Tibial artery (tissue), 4 donors: ENCODE data around the gene C17orf113.

Source experiments
- DNase-seq, 2 donors: peaks; one replicate each; pipeline ENCODE4 v3.0.0-alpha.2; 2019
- H3K27ac ChIP-seq, 2 donors: fragments of 200-600 bp; sonication (generic) in 1 of 2; 1 replicate in 1 of 2; 2 replicates in 1 of 2; pipeline ENCODE4 v1.5.1; 2018 to 2019; ENCODE audit warnings: mild to moderate bottlenecking in 1 of 2
- H3K27me3 ChIP-seq, 2 donors: fragments of 200-600 bp; sonication (generic) in 1 of 2; one replicate each; pipeline versions ENCODE4 v1.5.1 to v1.6.0; 2016 to 2019
- H3K36me3 ChIP-seq, 3 donors: fragments of 200-600 bp; sonication (generic) in 2 of 3; one replicate each; pipeline ENCODE4 v1.5.1; 2016 to 2019; ENCODE audit warnings: mild to moderate bottlenecking in 2 of 3
- H3K4me1 ChIP-seq, 4 donors: fragments of 200-600 bp; sonication (generic) in 2 of 4; 1 replicate in 3 of 4; 2 replicates in 1 of 4; pipeline ENCODE4 v1.5.1; 2016 to 2019
- H3K4me3 ChIP-seq, 2 donors: fragments of 200-600 bp; sonication (generic) in 1 of 2; 1 replicate in 1 of 2; 2 replicates in 1 of 2; pipeline ENCODE4 v1.5.1; 2018 to 2019; ENCODE audit warnings: mild to moderate bottlenecking in 2 of 2
- H3K9me3 ChIP-seq, 3 donors: fragments of 200-600 bp; sonication (generic) in 1 of 3; one replicate each; pipeline ENCODE4 v1.5.1; 2016 to 2019
- intact Hi-C: fragments of 100-400 bp; cut with DNase I; formaldehyde crosslinking; loops from one replicate; pipeline ENCODE4 v1.15.0; 2023; ENCODE audit warnings: low total_unique reads
- TF ChIP-seq, protein P1 (sequence below), 2 experiments: fragments of 200-600 bp in 1 of 2; fragments of 450-650 bp in 1 of 2; IDR thresholded peaks; one replicate each; pipeline ENCODE4 v1.5.1; 2017 to 2019; ENCODE audit warnings: antibody characterized with exemption in 2 of 2, mild to moderate bottlenecking in 1 of 2, moderate library complexity in 1 of 2

The C17orf113 gene

GRCh38 chr17:42076797-42077559 lies 26.6 kb upstream of the C17orf113 start:
- no peak for DNase-seq
- Histone ChIP-seq H3K27ac (no peak overlapping the region), H3K4me3 (no peak overlapping the region), H3K27me3 (peaks cover 6 to 50% of the 10 kb centered on the region in 2 donors), H3K4me1 (peaks cover 0 to 10% (median 7%) of the 10 kb centered on the region in 4 donors), H3K9me3 (no peaks in the 10 kb centered on the region), H3K36me3 (no peaks in the 10 kb centered on the region)
- intact Hi-C loops, result no loop called here
- TF ChIP-seq, protein P1, sequence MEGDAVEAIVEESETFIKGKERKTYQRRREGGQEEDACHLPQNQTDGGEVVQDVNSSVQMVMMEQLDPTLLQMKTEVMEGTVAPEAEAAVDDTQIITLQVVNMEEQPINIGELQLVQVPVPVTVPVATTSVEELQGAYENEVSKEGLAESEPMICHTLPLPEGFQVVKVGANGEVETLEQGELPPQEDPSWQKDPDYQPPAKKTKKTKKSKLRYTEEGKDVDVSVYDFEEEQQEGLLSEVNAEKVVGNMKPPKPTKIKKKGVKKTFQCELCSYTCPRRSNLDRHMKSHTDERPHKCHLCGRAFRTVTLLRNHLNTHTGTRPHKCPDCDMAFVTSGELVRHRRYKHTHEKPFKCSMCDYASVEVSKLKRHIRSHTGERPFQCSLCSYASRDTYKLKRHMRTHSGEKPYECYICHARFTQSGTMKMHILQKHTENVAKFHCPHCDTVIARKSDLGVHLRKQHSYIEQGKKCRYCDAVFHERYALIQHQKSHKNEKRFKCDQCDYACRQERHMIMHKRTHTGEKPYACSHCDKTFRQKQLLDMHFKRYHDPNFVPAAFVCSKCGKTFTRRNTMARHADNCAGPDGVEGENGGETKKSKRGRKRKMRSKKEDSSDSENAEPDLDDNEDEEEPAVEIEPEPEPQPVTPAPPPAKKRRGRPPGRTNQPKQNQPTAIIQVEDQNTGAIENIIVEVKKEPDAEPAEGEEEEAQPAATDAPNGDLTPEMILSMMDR (IDR thresholded peaks at IDR 0.05), result no peak

- no peak overlapping the region for H3K4me3 ChIP-seq
- TF ChIP-seq, protein P1 (IDR thresholded peaks at IDR 0.05), result no peak
- H3K4me1 ChIP-seq, result peaks cover 0 to 12% (median 10%) of the 10 kb centered on the region in 4 donors
- H3K36me3 ChIP-seq, result no peaks in the 10 kb centered on the region
- no peaks in the 10 kb centered on the region for H3K9me3 ChIP-seq
- no peak for DNase-seq
- H3K27ac ChIP-seq, result no peak overlapping the region
- intact Hi-C loops, result no loop called here
- peaks cover 6 to 57% of the 10 kb centered on the region in 2 donors for H3K27me3 ChIP-seq
Measured at GRCh38 chr17:42075789-42076188, 25.4 kb upstream of the C17orf113 start.

DNA sequence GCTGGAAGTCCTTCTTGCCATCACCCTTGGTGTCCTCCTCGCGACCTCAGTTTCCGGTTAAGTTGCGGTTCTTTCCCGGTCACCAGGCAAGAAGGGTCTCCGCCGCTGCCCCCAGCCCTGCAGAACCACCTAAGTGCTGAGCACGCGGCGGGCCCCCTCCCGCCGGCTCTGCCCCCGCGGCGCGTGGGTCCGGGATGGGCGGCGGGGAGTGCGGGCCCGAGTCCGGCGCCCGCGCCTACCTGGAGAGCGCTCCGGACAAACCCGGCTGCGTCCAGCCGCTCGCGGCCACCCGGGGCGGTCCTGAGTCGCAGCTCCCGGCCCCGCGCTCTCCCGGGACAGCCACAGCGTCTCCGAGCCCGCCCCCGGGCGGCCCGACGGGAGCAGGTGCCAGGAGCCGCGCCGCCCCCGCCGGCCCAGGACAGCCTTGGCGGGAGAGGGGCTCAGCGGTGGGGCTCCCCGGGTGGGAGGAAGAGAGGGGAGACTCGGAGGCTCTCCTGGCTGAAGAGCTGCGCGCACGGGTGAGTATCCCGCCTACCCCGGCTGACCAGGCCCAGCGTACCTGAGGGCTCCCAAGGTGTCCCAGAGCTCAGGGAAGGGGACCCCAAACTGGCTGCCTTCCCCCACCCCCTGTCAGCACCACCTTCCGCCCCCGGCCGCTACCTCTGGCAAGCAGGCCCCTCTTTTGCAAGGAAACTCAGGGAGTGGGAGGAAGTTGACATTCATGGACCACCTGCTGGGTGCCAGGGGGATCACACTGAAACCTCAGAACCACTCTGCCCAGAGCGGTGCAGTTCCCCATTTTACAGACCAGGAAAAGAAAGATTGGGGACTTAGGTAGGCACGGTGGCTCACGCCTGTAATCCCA lies 22.2 kb upstream of the C17orf113 start:
- Histone ChIP-seq H3K27ac (no peak overlapping the region), H3K9me3 (no peaks in the 10 kb centered on the region), H3K4me1 (peaks cover 0 to 12% (median 10%) of the 10 kb centered on the region in 4 donors), H3K36me3 (no peaks in the 10 kb centered on the region), H3K4me3 (peak overlapping the region in 1 of 2 donors; percentile 39), H3K27me3 (peaks cover 6 to 72% of the 10 kb centered on the region in 2 donors)
- TF ChIP-seq, protein P1 (IDR thresholded peaks at IDR 0.05), result no peak
- intact Hi-C loops, result no loop called here
- DNase-seq, result no peak

DNA sequence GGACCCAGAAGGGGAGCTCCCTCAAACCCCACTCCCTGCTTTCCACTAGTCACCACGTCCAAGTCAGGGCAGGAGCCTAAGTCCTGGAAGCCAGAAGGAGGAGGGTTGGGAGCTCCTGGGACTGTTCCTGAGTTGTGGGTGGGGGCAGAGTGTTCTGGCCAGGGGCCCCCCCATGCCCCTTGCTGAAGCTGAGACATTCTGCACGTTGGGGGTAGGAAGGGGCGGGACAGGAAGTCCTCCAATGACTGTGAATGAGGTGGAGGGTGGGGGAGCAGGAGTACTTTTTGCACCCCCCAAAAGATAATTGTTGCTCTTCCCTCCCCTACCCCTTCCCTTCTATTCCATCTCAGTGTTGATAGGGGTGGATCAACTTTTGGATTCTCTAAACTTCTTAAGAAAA lies 21.4 kb upstream of the C17orf113 start:
- no peak for DNase-seq
- Histone ChIP-seq H3K4me3 (peak overlapping the region in 1 of 2 donors; percentile 39), H3K4me1 (peaks cover 0 to 12% (median 10%) of the 10 kb centered on the region in 4 donors), H3K27me3 (peaks cover 6 to 75% of the 10 kb centered on the region in 2 donors), H3K36me3 (no peaks in the 10 kb centered on the region), H3K27ac (no peak overlapping the region), H3K9me3 (no peaks in the 10 kb centered on the region)
- intact Hi-C loops, result no loop called here
- TF ChIP-seq, protein P1 (IDR thresholded peaks at IDR 0.05), result no peak

DNA sequence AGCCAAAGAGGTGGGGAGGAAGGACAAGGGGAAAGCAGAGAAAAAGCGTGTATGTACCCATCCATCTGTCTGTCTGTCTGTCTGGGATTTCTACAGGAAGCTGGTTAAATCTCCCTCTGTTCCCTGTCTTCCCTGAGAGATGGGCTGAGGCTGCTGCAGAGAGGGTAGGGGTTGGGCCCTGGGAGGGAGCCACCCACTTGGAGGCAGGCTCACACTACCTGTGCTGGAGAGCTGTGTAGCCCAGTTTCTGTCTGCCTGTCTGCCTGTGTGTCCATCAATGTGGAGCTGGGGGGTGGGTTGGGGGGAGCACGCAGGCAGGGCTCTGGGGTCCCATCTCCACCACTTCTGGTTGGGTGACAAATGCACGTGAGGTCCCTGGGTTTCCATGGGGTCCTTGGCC lies 18.6 kb upstream of the C17orf113 start:
- Histone ChIP-seq H3K27me3 (peaks cover 6 to 70% of the 10 kb centered on the region in 2 donors), H3K27ac (no peak overlapping the region), H3K4me3 (no peak overlapping the region), H3K4me1 (peaks cover 0 to 12% (median 10%) of the 10 kb centered on the region in 4 donors), H3K36me3 (no peaks in the 10 kb centered on the region), H3K9me3 (no peaks in the 10 kb centered on the region)
- TF ChIP-seq, protein P1 (IDR thresholded peaks at IDR 0.05), result no peak
- DNase-seq, result no peak
- intact Hi-C loops, result loop anchor here (5.0 kb wide), 2 partner anchors 33 to 48 kb away; no protein-coding TSS in a partner anchor
